Fibroblast of lung (primary cell): Measurements from ENCODE around the gene GPC3.

Source experiments
- CTCF ChIP-seq, 2 donors: IDR thresholded peaks in 1 of 2; conservative IDR thresholded peaks in 1 of 2; 1 replicate in 1 of 2; 2 replicates in 1 of 2; pipeline ENCODE4 v1.5.1; 2011 to 2012; ENCODE audit warnings: low read length in 2 of 2, control low read depth in 1 of 2, inconsistent platforms in 1 of 2, low read depth in 1 of 2, mild to moderate bottlenecking in 1 of 2
- EZH2 ChIP-seq: IDR thresholded peaks from 2 replicates; pipeline ENCODE4 v1.5.1; 2012; ENCODE audit warnings: low read length, control low read depth, mild to moderate bottlenecking; ENCODE audit errors: missing control alignments

GRCh38 chrX:133840415-133840814 lies 145.0 kb downstream of the GPC3 start:
- TF ChIP-seq CTCF (conservative IDR thresholded peaks at IDR 0.05 in 1 of 2, IDR thresholded peaks at IDR 0.05 in 1 of 2; ENCODE audit: low read depth in 1 of 2, low read length in 2 of 2) (no peak), EZH2 (no peak)
